Activated T-cell treated with anti-CD3 and anti-CD28 coated beads for 4 hours (primary cell): ENCODE data around the gene TJAP1.

Experiments
- DNase-seq: peaks from one replicate; pipeline ENCODE4 v3.0.0-alpha.2; 2020

The TJAP1 gene, protein sequence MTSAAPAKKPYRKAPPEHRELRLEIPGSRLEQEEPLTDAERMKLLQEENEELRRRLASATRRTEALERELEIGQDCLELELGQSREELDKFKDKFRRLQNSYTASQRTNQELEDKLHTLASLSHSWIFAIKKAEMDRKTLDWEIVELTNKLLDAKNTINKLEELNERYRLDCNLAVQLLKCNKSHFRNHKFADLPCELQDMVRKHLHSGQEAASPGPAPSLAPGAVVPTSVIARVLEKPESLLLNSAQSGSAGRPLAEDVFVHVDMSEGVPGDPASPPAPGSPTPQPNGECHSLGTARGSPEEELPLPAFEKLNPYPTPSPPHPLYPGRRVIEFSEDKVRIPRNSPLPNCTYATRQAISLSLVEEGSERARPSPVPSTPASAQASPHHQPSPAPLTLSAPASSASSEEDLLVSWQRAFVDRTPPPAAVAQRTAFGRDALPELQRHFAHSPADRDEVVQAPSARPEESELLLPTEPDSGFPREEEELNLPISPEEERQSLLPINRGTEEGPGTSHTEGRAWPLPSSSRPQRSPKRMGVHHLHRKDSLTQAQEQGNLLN

DNA sequence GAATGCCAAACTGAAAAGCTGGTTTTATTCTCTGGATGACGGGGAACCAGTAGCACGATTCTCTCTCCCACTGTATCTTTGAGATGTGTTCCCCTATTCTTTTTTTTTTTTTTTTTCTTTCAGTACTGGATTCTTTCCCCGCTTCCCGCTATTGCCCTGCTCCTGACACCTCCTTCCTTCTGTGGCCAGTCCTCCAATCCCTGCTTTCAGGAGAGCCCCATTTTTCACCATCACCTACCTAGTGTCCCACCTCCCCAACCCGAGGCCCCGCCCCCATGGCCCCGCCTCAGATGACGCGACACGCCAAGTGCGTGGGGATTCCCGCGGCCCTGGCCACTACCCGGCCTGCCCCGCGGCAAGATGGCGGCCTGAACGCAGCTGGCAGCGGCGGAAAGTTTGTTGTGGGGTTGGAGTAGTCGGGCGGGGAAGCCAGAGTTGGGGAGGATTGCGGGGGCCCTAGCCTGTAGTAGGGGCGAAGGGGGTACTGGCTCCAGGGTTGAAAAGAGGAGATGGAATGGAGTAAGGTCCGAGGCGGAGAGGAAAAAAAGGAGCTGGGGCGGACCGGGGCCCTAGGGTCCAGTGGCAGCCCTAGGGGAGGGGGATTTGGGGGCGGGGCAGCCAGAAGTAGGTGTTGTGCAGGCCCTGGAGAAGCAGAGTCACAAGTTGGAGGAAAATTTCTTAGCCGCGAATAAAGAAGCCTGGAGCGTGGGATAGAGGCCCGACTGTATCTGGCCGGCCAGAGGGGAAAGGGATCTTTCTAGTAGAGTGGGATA lies at the start of gene TJAP1:
Gene TJAP1, plus strand, starts transcription at position 336 of the 773 bp plus-strand sequence. CDS start 21,432 bp downstream, outside the sequence.
- DNase-seq: peak; percentile 99

DNA sequence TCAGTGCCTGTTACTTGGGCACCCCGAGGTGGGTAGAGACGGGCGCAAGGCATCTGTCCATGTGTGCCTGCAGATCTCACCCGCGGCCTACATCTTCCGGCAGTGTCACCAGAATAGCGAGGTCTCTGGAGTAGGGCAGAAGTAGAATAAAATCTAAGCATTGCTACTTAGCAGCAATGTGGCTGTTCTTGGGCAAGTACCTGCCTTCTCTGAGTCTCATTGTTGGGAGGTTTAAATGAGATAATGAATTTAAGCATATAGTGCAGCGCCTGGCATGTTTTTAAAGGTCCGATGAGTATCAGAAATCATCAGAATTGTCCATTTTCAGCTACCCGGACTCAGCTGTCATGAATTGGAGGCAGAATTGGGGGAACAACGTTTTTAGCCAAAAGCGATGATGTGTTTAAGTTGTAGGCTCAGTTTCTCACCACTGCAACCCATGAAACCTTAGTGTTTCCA lies 49.2 kb upstream of the TJAP1 start:
- DNase-seq: no peak

DNA sequence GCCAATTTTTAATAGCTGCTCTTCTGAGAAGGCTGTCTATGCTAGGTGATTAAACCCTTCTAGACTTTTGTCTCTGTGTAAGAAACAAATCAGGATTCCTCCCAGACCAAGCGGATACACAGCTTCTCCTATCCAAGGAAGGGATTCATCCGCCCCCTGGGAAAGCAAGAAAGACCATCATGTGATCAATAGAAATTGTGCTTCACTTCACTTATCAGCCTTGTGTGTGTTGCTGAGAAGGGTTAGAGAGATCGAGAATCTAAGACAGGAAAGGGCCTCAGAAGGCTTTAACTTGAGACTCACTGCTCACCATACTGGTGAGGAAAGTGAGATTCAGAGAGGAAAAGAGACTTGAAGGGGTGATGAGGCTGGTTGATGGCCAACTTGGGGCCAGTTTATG lies 48.5 kb upstream of the TJAP1 start:
- DNase-seq: no peak

DNA sequence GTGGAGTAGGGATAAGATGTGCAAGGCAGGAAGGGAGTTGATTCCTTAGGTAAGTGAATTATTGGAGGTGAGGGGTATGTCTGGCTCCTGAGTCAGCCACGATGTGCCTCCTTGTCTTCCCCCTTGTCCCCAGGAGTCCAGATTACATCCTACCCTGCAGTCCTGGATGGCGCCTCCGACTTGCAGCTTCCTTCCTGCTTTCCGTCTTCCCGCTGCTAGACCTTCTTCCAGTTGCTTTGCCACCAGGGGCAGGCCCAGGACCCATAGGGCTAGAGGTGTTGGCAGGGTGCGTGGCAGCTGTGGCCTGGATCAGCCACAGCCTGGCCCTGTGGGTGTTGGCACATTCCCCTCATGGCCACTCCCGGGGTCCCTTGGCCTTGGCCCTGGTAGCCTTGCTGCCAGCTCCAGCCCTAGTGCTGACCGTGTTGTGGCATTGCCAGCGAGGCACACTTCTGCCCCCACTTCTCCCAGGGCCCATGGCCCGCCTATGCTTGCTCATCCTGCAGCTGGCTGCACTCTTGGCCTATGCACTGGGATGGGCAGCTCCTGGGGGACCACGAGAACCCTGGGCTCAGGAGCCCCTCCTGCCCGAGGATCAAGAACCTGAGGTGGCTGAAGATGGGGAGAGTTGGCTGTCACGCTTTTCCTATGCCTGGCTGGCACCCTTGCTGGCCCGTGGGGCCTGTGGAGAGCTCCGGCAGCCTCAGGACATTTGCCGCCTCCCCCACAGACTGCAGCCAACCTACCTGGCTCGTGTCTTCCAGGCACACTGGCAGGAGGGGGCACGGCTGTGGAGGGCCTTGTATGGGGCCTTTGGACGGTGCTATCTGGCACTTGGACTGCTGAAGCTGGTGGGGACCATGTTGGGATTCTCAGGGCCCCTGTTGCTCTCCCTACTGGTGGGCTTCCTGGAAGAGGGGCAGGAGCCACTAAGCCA lies 45.1 kb upstream of the TJAP1 start:
- DNase-seq: no peak

DNA sequence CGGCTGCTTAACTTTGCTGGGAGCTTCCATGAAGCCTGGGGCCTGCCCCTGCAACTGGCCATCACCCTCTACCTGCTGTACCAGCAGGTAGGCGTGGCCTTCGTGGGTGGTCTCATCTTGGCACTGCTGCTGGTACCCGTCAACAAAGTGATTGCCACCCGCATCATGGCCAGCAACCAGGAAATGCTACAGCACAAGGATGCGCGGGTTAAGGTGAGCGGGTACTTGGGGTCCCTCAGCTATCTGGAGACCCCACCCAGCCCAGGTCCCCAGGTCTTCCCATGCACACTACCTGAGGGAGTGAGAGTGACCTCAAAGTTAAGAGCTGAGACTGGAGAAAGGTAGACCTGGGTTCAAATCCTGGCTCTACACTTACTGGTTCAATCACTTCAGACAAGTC lies 44.2 kb upstream of the TJAP1 start:
- no peak for DNase-seq

DNA sequence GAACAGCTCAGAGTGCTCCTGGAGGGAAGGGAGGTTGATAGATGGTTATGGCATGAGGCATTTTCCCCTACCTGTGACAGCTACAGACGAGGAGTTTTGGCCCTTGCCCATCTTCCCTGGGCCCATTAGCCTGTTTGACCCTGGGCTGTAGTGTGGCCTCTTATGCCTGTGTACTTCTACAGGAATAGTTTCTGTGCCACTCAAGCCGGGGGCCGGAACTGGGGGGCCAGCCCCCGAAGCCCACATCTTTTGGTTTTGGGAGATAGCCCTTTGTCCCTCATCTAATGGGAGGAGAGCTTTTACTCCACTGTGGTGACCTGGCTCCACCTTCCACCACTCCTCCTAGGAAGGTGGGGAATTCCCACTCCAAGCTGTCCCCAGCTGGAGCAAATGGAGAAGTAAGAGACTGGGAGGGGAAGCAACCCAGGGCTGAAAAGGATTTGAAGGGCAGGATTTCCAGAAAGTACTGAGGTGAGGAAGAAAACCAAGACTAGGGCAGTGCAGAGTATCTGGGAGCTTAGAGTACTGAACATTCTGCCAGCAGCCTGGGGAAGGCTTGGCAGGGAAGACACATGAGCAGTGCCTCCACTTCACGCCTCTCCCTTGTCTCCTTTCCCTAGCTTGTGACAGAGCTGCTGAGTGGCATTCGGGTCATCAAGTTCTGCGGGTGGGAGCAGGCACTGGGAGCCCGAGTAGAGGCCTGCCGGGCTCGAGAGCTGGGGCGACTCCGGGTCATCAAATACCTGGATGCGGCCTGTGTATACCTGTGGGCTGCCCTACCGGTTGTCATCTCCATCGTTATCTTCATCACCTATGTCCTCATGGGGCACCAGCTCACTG lies 43.1 kb upstream of the TJAP1 start:
- no peak for DNase-seq

DNA sequence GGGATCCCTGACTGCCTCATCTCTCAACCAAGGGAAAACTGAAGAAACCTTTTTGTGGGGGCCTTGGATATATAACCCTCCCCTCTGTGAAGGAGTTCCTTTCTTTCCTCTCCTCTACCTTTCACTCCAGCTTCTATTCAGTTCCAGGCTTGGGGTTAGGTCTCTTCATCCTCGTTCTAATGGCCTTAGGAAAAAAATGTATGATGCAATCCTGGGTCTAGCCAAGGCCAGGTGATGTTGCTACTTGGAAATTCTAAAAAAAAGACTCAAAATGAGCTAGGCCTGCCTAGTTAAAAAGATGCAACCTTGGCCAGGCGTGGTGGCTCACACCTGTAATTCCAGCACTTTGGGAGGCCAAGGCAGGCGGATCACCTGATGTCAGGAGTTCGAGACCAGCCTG lies 42.4 kb upstream of the TJAP1 start:
- no peak for DNase-seq

DNA sequence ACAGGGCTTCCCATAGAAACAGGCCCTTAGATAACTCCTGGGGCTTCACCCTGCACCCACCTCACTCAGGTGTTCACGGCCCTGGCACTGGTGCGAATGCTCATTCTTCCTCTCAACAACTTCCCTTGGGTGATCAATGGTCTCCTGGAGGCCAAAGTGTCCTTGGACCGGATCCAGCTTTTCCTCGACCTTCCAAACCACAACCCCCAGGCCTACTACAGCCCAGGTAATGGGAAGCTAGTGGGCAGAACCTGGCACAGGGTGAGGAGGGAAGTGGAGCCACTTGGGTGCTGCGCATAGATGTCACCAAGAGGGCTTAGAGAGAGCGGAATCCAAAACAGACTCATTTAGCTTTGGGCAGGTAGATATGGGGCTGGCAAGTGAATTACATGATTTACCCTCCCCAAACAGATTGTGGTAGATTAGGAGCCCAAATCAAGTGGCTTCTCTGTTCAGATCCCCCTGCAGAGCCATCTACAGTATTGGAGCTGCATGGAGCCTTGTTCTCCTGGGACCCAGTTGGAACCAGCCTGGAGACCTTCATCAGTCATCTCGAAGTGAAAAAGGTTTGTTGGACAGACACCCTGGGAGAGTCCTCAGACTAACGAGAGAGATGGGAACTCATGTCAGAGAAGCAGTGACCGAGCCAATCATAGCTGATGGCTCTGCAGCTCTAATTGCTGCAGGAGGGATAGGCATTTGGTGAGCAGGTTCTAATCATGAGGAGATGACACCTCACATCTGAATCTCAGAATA lies 41.5 kb upstream of the TJAP1 start:
- DNase-seq: no peak

DNA sequence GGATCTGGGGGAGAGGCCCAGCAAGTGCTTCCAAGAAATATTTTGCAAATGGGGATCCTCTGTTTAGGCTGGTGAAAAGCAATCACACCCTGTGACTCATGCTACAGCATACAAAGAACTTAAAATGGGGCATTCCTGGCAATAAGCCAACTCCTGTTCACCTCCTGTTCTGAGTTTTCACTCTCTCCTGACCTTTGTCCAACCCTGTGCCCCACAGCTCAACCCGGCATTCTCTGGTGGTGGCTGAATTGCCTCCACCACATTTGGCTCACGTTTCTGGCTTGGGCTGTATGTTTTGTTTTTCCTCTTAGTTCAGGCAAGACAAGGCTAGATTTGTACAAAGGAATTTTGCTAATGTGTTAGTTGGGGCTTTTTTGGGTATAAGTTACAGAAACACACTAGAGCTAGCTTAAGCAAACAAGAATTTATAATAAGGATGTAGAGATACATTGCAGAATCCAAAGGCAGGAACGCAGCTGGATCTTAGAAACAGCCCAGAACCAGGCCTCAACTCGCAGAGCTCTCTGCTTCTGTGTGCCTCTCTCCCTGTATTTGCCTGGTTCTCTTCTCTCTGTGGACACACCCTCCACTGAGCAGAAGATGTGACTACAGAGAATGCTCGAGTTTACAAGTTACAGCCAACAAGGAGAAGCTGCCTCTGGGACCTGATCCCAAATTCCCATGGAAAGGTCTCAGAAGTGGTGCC lies 40.6 kb upstream of the TJAP1 start:
- no peak for DNase-seq

DNA sequence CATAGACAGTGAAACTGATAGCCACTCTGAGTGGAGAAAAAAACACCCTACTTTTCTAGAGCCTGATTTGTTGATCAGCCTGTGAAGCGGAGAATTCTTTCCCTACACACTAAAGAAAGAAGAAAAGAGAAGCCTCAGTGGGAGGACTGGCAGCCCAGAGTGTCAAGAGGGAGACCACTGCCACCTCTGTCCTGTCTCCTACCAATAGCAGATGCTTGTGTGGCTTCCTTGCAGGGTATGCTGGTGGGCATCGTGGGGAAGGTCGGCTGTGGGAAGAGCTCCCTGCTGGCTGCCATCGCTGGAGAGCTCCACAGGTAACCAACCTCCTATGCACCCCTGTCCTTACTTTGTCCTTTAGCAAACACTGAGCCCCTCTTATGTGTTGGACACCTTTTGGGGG lies 39.7 kb upstream of the TJAP1 start:
- DNase-seq: no peak

DNA sequence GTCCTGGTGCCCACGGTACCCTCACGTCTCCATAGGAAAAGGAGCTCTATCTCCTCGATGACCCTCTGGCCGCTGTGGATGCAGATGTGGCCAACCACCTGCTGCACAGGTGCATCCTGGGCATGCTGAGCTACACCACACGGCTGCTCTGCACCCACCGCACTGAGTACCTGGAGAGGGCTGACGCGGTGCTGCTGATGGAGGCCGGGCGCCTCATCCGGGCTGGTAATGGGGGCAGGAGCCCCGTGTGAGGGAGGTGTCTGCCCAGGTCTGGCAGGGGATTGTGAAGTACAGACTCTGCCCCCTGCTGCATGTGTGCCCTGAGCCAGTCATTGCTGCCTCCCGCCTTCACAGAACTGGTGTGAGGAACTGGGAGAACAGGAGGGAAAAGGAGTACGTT lies 34.4 kb upstream of the TJAP1 start:
- DNase-seq: no peak

DNA sequence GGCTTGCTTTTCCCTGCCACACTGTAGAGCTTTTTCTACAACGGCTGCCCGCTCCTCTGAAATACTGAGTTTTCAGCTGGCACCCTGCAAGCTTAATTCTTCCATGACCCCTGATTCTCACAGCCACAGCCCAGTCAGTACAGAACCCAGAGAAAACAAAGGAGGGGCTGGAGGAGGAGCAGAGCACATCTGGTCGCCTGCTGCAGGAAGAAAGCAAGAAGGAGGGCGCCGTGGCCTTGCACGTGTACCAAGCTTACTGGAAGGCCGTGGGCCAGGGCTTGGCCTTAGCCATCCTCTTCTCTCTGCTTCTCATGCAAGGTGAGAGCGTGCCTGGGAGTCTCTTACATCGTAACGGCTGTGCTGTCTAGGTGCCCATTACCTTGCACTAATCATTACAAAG lies 33.3 kb upstream of the TJAP1 start:
- DNase-seq: no peak

DNA sequence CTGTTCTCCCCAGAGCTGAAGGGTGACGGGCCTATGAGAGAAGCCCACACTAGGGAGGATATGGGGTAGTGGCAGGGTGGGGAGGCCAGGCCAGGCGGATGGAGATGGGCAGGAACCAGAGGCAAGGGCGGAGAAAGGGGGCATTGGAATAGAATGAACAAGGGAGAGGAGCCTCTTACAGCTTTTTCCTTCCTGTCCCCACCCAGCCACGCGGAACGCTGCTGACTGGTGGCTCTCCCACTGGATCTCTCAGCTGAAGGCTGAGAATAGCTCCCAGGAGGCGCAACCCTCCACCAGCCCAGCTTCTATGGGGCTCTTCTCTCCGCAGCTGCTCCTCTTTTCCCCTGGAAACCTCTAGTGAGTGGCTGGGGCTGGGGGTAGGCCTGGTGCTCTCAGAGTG lies 32.8 kb upstream of the TJAP1 start:
- no peak for DNase-seq

DNA sequence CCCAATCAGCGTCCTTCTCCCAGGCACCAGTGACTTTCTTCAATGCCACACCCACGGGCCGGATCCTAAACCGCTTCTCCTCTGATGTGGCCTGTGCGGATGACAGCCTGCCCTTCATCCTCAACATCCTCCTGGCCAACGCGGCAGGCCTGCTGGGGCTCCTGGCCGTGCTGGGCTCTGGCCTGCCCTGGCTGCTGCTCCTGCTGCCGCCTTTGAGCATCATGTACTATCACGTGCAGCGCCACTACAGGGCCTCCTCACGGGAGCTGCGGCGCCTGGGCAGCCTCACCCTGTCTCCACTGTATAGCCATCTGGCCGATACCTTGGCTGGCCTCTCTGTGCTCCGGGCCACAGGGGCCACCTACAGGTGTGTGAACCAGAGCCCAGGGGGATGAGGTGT lies 31.8 kb upstream of the TJAP1 start:
- no peak for DNase-seq

DNA sequence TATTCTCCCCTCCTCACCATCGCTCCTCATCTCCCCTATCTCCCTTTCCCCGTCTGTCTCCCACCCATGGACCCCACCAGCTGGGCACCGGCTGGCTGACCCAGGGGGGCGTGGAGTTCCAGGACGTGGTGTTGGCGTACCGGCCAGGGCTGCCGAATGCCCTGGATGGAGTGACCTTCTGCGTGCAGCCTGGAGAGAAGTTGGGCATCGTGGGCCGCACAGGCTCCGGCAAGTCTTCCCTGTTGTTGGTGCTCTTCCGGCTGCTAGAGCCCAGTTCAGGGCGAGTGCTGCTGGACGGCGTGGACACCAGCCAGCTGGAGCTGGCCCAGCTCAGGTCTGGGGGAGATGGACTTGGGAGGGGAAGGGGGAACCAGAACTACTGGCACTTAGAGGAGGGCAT lies 29.8 kb upstream of the TJAP1 start:
- DNase-seq: no peak

DNA sequence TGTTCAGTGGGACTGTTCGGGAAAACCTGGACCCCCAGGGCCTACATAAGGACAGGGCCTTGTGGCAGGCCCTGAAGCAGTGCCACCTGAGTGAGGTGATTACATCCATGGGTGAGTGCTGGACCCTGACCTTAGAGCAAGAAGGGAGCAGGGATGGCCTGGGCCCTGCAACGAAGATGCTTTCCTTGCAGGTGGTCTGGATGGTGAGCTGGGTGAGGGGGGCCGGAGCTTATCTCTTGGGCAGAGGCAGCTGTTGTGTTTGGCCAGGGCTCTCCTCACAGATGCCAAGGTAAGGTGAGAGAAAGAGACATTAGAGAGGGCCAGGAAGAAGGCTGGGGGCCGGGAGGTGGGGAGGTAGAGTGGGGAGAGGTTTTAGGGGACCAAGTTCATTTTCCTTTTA lies 28.5 kb upstream of the TJAP1 start:
- DNase-seq: no peak

DNA sequence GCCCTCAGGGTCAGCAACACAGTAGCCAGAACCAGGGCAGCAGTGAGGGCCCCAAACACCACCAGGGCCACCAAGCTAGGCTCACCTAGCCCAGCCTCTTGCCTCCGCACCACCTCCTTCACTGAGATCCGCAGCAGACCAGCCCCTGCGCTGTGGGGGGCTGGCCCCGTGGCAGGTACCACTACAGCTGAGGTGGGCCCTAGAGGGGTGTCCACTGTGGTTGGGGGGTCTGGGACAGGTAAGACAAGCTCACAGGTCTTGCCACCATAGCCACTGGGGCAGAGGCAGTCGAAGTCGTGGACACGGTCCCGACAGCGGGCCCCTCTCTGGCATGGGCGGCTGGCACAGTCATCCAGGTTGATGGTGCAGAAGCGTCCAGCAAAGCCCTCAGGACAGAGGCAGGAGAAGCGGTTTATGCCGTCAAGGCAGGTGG lies 26.7 kb upstream of the TJAP1 start:
- no peak for DNase-seq

DNA sequence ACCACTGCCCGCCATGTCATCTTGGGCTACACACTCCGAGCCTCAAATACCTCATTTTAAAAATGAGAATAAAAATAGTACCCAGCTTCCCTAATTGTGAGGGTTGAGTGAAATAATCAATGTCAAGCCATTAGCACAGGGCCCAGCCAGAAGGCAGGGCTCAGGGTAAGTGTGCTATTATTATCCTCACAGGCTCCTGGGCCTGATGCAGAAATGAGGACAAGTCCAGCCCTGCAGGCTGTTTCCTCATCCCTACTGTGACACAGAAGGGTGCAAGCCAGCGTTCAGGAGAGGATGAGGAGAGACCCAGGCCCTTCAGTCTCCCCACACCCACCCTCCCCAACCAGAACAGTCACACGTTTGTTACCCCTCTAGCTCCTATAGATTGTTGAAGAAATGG lies 26.0 kb upstream of the TJAP1 start:
- DNase-seq: no peak

DNA sequence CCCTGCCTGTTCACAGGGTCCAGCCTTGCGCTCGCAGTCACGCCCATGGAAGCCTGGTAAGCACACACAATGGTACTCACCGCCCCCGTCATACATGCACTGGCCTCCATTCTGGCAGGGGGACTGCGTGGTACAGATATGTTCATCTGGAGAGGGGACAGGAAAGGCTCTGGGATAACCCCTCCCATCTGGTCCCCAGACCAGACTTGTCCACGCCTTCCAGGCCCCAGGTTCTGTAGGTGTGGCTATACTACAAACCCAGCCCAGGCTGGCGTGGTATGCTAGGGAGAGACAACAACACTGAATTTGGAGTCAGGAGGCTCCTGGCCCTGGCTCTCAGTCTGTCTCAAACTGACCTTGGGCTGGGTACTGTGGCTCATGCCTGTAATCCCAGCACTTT lies 25.4 kb upstream of the TJAP1 start:
- no peak for DNase-seq

DNA sequence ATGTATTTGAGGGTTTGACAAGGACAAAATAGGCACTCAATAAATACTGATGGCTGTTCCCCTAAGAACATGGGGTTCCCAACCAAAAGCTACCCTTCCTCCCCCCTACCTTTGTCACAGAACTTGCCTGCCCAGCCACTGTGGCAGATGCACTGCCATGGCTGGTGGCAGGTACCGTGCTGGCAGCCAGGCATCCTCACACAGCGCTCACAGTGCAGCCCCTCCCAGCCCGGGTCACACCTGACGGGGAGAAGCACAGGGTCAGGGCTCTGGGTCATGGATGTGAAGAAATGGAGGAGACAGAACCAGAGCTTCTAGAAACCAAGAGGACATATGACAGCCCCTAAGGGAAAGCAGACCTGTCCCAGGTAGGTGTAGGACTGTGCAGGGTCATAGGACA lies 24.5 kb upstream of the TJAP1 start:
- no peak for DNase-seq
